Measurements from ENCODE around the gene FAM43B.

The FAM43B gene

DNA sequence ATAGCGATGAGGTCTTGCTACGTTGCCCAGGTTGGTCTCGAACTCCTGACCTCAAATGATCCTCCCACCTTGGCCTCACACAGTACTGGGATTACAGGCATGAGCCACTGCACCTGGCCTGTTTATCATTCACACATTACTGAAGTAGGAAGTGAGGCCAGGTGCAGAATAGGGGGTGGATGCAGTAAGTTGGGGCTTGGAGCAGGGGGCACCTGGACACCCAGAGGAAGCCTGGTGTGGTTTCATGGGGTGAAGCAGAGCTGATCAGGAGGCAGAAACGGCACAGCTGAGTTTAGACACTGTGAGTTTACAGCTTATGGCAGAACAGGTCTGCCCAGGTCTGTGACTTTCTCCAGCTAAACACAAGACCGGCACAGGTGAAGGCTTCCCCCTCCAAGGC is 41.4 kb downstream of the FAM43B start:
- DNase-seq: no peak

DNA sequence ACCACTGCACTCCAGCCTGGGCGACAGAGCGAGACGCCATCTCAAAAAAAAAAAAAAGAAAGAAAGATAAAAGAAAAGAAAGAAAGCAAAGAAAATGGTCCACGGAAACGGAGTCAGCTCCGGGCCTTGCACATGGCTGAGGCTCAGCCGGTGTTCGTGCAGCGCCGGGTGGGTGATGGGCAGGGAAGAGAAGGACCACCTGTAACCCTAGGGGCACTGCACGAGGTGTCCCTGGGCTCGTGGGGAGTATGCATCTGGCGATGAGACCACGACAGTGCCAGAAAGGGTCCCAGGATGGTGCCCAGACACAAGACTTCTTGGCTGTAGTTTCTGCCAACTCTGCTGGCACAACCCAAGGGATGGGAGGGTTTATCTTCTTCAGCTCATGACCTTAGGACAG is 42.4 kb downstream of the FAM43B start:
- no peak for DNase-seq

DNA sequence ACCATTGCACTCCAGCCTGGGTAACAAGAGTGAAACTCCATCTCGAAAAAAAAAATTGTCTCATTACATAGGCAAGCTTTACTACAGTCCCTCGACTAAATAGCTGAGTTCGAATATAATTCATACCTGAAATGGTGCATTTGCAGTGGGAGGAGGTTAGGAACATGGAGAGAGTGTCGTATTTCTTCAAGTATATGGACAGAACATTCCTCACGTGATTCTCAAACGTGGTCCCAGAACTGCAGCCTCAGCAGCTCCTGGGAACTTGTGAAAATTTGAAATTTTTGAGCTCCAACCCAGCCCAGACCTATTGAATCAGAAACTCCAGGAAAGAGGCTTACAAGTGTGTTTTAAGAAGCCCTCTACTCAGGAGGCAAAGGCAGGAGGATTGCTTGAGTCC is 43.7 kb downstream of the FAM43B start:
- DNase-seq: no peak

DNA sequence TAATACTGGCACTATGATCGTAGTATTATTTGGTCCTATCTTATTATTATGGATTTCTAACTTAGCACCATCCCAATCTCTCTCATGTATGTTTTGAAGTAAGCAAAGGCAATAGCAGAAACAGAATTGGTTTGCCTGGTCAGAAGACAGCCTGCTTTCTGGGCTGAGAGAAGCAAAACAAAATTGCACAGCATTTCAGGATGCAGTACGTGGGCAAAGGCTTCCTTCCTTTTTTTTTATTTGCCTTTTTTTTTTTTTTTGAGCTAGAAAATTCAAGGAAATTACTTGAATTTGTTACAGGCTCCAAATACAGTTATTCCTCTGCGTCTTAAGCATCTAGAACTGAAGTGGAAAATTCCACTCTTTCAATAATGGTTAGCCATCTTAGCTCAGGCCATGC is 45.3 kb downstream of the FAM43B start:
- no peak for DNase-seq

DNA sequence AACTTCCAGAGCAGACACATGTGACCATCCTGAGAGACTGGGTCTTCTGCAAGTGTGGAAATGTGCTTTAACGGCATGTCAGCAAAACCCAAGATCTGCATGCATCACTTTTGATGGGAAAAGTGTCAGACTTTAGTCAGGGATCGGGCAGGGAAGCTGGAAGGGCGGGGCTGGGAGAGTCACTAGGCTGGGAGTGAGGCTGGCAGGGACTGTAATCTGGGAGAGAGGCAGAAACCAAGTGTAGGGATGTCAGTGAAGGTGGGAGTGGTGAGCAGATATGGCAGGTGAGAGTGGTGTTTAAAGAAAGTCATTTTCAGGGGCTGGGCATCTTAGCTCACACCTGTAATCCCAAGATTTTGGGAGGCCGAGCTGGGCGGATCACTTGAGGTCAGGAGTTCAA is 47.8 kb downstream of the FAM43B start:
- DNase-seq: no peak

DNA sequence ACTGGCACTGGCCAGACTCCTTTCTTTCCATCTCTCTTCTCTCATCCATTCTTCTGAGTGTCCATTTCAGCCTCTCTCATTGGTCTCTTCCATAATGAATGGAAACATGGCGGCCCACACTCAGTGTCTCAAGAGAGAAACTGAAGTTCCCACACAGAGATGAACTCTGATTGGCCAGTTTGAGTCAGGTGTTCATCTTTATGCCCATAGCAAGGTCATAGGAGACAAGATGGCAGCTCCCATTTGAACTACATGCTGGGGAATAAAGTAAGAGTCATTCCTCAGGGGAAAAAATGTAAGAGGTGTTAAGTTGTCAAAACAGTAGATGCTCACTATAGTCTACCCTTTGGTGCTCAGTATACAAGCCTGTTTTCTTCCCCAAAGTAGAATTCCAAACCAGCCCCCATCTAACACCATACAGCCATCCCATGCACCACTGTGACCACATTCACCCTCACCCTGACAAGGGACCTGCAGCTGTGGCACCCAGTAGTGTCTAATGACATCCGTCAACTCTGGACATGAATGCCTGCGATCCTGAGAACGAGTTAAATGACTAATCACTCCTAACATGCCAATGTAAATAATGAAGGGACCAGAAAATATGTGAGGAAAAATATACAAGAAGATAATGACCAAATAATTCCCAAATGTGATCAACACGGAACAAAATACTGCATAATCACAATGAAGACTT is 48.9 kb downstream of the FAM43B start:
- DNase-seq: no peak

DNA sequence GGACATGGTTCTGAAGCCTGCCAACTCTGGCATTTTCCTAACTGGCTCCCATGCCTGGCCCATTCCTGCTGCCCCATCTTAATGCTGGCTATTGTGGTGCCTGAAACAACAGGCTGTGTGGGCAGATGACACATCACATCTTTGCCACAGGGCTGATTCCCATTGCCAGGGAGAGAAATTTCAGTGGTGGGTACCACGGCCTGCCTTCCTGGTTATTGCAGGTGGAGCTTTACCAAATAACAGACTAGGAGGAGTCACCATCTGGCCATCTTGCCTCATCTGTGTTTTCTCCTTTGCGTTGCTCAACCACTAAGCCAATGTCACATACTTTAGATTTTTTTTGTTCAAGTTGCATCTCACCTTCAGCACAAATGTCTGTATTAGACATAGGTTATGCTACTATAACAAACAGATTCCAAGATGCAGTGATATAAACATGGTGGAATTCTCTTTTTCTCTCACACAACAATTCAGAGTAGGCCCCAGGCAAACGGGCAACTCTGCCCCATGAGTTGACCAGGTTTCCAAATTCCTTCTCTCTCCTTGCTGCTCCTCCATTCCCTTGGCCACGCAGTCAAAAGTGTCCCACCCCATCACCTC is 50.6 kb downstream of the FAM43B start:
- DNase-seq: no peak

DNA sequence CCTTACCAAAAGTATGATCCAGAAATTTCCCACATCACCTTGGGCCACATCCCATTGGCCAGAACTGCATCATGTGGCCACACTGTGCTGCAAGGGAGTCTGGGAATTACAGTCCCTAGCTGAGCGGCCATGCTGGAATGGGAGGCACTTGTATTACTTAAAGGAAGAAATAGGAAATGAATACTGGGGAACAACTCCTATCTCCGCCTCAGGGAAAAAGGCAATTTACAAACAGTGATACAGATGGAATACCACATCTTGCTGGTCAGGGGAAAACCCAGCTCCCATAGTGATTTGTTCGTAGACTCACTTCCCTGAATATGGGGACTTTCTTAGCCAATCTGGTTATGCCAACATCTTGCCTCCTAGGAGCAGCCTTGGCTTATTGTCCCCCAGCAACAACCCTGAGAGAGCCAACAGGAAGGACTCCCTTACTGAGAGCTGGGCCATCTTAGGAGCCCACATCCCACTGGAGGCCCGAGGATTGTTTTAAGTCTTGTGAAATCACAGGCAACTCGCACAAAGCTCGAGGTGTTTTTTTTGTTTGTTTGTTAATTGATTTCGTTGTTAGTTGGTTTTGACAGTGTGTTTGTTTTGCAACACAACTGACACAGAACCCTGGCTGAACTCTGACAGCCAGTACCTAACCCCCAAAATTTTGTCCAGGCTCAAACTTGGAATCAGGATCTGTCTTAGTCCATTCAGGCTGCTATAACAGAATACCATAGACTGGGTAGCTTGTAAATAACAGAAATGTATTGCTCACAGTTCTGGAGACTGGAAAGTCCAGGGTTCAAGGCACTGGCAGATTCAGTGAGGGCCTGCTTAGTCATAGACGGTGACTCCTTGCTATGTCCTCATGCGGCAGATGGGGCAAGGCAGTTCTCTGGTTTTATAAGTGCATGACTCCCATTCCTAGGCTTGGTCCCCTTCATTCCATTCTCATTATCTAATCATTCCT is 51.4 kb downstream of the FAM43B start:
- no peak for DNase-seq
